Measurements from ENCODE around the gene TSG101.

Gene TSG101

GRCh38 chr11:18459634-18460033 lies 67.1 kb downstream of the TSG101 start:
- no peak for TF ChIP-seq SIN3A (IDR thresholded peaks at IDR 0.05; ENCODE audit: borderline replicate concordance, insufficient read depth, low read length)
- no peak for TF ChIP-seq POLR2AphosphoS5 (IDR thresholded peaks at IDR 0.05; ENCODE audit: low read depth, low read length)
- TF ChIP-seq TAF1 (IDR thresholded peaks at IDR 0.05; ENCODE audit: borderline replicate concordance, insufficient read depth, low read length), result no peak
- TF ChIP-seq REST (IDR thresholded peaks at IDR 0.05; ENCODE audit: insufficient read depth in 1 of 2, low read depth in 2 of 2, low read length in 2 of 2), result no peak
- no peak for TF ChIP-seq FOXP2 (optimal IDR thresholded peaks at IDR 0.05; ENCODE audit: borderline replicate concordance, extremely low read depth, extremely low read length, insufficient read depth)

DNA sequence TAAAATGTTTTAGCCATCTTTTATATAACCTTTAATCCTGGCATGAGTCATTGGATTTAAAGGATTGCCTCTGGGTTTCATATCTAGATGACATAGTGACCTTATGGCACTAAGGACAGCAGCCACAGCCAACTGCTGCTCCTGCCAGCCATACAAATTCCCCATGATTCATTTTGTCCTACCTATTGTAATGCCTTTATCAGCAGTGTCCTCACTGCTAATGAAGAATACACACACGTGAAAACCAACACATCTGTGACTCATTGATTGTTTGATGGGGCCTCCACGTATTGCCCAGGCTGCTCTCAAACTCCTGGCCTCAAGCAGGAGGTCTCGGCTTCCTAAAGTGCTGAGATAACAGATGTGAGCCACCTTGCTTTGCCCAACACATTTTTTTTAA lies 69.3 kb downstream of the TSG101 start:
- TF ChIP-seq FOXP2 (optimal IDR thresholded peaks at IDR 0.05; ENCODE audit: borderline replicate concordance, extremely low read depth, extremely low read length, insufficient read depth) (no peak), POLR2AphosphoS5 (IDR thresholded peaks at IDR 0.05; ENCODE audit: low read depth, low read length) (no peak), TAF1 (IDR thresholded peaks at IDR 0.05; ENCODE audit: borderline replicate concordance, insufficient read depth, low read length) (no peak), REST (IDR thresholded peaks at IDR 0.05; ENCODE audit: insufficient read depth in 1 of 2, low read depth in 2 of 2, low read length in 2 of 2) (peak in 1 of 2 experiments; percentile 43; a peak in 1 of 4 replicates)

DNA sequence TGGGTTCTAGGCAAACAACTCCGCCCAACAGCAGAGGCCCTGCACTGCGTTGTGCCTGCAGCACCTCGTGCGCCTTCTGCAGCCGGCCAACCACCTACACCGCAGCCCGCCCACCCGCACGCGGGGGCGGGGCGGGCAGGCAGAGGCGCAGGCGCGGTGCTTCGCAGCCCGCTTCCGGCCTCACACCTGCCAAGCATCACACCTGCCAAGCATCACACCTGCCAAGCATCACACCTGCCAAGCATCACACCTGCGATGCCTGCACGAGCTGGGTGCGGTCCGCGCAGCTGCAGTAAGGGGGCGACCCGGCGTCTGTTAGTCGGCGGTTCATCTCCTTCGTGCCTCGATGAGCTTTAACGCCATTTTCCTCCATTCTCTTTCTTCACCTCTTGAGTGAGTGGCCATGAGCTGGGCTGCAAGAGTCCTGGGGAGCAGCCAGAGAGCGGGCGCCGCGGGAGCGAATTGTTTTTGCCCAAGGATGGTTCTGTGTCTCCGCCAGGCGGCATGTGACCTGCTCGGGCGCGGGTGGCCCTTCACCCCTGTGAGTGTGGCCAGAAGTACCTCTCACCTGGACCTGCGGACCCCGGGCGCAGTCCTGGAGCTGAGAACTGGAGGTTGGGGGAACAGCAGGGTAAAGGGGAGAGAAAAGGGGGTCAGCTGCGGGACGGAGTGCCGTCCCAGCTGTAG lies 70.9 kb downstream of the TSG101 start, which contains the start of gene LDHAL6A:
Gene LDHAL6A (plus strand): TSS at position 171 of the 687 bp plus-strand sequence. CDS start 825 bp downstream, outside the sequence.
- TF ChIP-seq TAF1 (IDR thresholded peaks at IDR 0.05; ENCODE audit: borderline replicate concordance, insufficient read depth, low read length) (no peak), REST (IDR thresholded peaks at IDR 0.05; ENCODE audit: insufficient read depth in 1 of 2, low read depth in 2 of 2, low read length in 2 of 2) (no peak), FOXP2 (optimal IDR thresholded peaks at IDR 0.05; ENCODE audit: borderline replicate concordance, extremely low read depth, extremely low read length, insufficient read depth) (no peak), POLR2AphosphoS5 (IDR thresholded peaks at IDR 0.05; ENCODE audit: low read depth, low read length) (no peak), SIN3A (IDR thresholded peaks at IDR 0.05; ENCODE audit: borderline replicate concordance, insufficient read depth, low read length) (no peak)

- TF ChIP-seq REST (IDR thresholded peaks at IDR 0.05; ENCODE audit: insufficient read depth in 1 of 2, low read depth in 2 of 2, low read length in 2 of 2) (no peak), TAF1 (IDR thresholded peaks at IDR 0.05; ENCODE audit: borderline replicate concordance, insufficient read depth, low read length) (no peak)
Measured at GRCh38 chr11:18452927-18453326, 73.8 kb downstream of the TSG101 start.

GRCh38 chr11:18449251-18449650 lies 77.5 kb downstream of the TSG101 start:
- no peak for TF ChIP-seq FOXP2 (optimal IDR thresholded peaks at IDR 0.05; ENCODE audit: borderline replicate concordance, extremely low read depth, extremely low read length, insufficient read depth)
- no peak for TF ChIP-seq SIN3A (IDR thresholded peaks at IDR 0.05; ENCODE audit: borderline replicate concordance, insufficient read depth, low read length)
- no peak for TF ChIP-seq TAF1 (IDR thresholded peaks at IDR 0.05; ENCODE audit: borderline replicate concordance, insufficient read depth, low read length)
- no peak for TF ChIP-seq REST (IDR thresholded peaks at IDR 0.05; ENCODE audit: insufficient read depth in 1 of 2, low read depth in 2 of 2, low read length in 2 of 2)
- no peak for TF ChIP-seq POLR2AphosphoS5 (IDR thresholded peaks at IDR 0.05; ENCODE audit: low read depth, low read length)
